Gastroesophageal sphincter (tissue), 3 donors: ENCODE measurements around the gene SLC44A1.

Experiments used
- CTCF ChIP-seq, 4 experiments: fragments of 200-600 bp in 2 of 4; fragments of 450-650 bp in 2 of 4; sonication (generic) in 1 of 4; IDR thresholded peaks; one replicate each; pipeline ENCODE4 v1.5.1; 2017 to 2019; ENCODE audit warnings: antibody characterized with exemption in 4 of 4, mild to moderate bottlenecking in 2 of 4, moderate library complexity in 2 of 4
- EP300 ChIP-seq: sonication (generic); formaldehyde crosslinking; IDR thresholded peaks from one replicate; pipeline ENCODE4 v1.6.1; 2017; ENCODE audit warnings: antibody characterized with exemption, mild to moderate bottlenecking
- POLR2A ChIP-seq, 2 donors: fragments of 450-650 bp; IDR thresholded peaks; one replicate each; pipeline ENCODE4 v1.6.1; 2017; ENCODE audit warnings: antibody characterized with exemption in 2 of 2, mild to moderate bottlenecking in 2 of 2, moderate library complexity in 1 of 2
- POLR2AphosphoS5 ChIP-seq: sonication (generic); formaldehyde crosslinking; IDR thresholded peaks from one replicate; pipeline ENCODE4 v1.6.1; 2017; ENCODE audit warnings: antibody characterized with exemption

GRCh38 chr9:105421864-105422263 is 177.4 kb downstream of the SLC44A1 start:
- TF ChIP-seq CTCF (IDR thresholded peaks at IDR 0.05) (no peak), POLR2A (IDR thresholded peaks at IDR 0.05) (no peak), POLR2AphosphoS5 (no peak), EP300 (no peak)
